OCI-LY3 (cell line): Measurements from ENCODE around the gene ZKSCAN8.

Source experiments
- EZH2phosphoT487 ChIP-seq: fragments of 200-600 bp; shearing (Covaris generic); IDR thresholded peaks from 2 replicates; pipeline ENCODE4 v1.6.1; 2018; ENCODE audit warnings: antibody characterized with exemption, mixed run types, low read depth
- TF ChIP-seq, protein P1 (sequence below): fragments of 200-600, 300-600 bp; sonication (generic); IDR thresholded peaks from 2 replicates; pipeline ENCODE4 v1.5.1; 2014; ENCODE audit warnings: antibody characterized with exemption, low read length, low read depth

DNA sequence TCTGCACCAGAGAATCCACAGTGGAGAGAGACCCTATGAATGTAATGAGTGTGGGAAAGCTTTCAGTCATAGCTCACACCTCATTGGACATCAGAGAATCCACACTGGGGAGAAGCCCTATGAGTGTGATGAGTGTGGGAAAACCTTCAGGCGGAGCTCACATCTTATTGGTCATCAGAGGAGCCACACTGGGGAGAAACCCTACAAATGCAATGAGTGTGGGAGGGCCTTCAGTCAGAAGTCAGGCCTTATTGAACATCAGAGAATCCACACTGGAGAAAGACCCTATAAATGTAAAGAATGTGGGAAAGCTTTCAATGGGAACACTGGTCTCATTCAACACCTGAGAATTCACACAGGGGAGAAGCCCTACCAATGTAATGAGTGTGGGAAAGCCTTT, 11.9 kb downstream of the ZKSCAN8 start:
- TF ChIP-seq, protein P1, sequence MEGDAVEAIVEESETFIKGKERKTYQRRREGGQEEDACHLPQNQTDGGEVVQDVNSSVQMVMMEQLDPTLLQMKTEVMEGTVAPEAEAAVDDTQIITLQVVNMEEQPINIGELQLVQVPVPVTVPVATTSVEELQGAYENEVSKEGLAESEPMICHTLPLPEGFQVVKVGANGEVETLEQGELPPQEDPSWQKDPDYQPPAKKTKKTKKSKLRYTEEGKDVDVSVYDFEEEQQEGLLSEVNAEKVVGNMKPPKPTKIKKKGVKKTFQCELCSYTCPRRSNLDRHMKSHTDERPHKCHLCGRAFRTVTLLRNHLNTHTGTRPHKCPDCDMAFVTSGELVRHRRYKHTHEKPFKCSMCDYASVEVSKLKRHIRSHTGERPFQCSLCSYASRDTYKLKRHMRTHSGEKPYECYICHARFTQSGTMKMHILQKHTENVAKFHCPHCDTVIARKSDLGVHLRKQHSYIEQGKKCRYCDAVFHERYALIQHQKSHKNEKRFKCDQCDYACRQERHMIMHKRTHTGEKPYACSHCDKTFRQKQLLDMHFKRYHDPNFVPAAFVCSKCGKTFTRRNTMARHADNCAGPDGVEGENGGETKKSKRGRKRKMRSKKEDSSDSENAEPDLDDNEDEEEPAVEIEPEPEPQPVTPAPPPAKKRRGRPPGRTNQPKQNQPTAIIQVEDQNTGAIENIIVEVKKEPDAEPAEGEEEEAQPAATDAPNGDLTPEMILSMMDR = no peak
- no peak for TF ChIP-seq EZH2phosphoT487
